ENCODE results near the gene KRT83.

GRCh38 chr12:52323001-52323400 lies 1.8 kb upstream of the KRT83 start:
- TF ChIP-seq, protein P1, sequence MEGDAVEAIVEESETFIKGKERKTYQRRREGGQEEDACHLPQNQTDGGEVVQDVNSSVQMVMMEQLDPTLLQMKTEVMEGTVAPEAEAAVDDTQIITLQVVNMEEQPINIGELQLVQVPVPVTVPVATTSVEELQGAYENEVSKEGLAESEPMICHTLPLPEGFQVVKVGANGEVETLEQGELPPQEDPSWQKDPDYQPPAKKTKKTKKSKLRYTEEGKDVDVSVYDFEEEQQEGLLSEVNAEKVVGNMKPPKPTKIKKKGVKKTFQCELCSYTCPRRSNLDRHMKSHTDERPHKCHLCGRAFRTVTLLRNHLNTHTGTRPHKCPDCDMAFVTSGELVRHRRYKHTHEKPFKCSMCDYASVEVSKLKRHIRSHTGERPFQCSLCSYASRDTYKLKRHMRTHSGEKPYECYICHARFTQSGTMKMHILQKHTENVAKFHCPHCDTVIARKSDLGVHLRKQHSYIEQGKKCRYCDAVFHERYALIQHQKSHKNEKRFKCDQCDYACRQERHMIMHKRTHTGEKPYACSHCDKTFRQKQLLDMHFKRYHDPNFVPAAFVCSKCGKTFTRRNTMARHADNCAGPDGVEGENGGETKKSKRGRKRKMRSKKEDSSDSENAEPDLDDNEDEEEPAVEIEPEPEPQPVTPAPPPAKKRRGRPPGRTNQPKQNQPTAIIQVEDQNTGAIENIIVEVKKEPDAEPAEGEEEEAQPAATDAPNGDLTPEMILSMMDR (IDR thresholded peaks at IDR 0.05; ENCODE audit: insufficient read depth, low read length): no peak
- TF ChIP-seq REST (IDR thresholded peaks at IDR 0.05; ENCODE audit: insufficient replicate concordance, low read depth) (no peak), POLR2AphosphoS5 (IDR thresholded peaks at IDR 0.05; ENCODE audit: low read depth) (no peak)
